AG10803 (cell line): ENCODE results near the gene ZFAND2A.

Experiments
- DNase-seq: peaks from one replicate; pipeline ENCODE4 v3.0.0; 2010; ENCODE audit warnings: low read depth
- H3K4me3 ChIP-seq: 2 replicates; pipeline ENCODE4 v1.5.1; 2011; ENCODE audit warnings: mild to moderate bottlenecking, low read length, control low read depth
- TF ChIP-seq, protein P1 (sequence below): conservative IDR thresholded peaks from 2 replicates; pipeline ENCODE4 v1.5.1; 2011; ENCODE audit warnings: mild to moderate bottlenecking, low read length, control low read depth, inconsistent platforms

ZFAND2A gene

DNA sequence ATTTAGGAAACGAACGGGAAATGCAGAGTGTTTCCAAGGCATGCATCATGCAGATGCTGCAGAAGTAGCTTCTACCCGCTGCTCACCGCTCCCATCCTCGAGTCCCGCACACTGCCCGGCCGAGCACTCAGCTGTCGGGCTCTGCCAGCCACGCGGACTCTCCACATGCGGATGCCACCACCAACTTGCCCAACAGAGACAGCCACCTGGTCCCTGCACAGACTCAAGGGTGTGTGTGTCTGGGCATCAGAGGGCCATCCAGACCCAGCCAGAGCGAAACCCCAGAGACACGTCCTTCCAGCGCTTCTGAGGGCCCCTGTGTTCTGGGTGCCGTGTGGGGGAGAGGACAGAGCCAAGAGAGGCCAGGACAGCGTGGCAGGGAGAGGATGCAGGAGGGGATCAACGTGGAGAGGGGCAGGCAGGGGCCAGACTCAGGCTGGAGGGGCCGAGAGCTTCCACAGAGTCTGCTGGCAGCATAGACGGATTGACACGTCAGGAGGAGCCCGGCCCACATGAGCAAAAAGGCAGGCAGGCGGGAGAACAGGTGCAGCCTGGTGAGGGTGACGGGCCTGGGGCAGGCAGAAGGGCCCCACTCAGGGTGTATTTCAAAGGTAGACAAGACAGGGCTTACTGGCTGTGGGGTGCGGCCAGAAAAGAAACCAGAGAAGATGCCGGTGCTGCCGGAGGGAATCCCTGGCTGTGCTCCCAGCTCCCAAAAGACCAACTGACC lies 53.8 kb downstream of the ZFAND2A start:
- TF ChIP-seq, protein P1, sequence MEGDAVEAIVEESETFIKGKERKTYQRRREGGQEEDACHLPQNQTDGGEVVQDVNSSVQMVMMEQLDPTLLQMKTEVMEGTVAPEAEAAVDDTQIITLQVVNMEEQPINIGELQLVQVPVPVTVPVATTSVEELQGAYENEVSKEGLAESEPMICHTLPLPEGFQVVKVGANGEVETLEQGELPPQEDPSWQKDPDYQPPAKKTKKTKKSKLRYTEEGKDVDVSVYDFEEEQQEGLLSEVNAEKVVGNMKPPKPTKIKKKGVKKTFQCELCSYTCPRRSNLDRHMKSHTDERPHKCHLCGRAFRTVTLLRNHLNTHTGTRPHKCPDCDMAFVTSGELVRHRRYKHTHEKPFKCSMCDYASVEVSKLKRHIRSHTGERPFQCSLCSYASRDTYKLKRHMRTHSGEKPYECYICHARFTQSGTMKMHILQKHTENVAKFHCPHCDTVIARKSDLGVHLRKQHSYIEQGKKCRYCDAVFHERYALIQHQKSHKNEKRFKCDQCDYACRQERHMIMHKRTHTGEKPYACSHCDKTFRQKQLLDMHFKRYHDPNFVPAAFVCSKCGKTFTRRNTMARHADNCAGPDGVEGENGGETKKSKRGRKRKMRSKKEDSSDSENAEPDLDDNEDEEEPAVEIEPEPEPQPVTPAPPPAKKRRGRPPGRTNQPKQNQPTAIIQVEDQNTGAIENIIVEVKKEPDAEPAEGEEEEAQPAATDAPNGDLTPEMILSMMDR: no peak
- DNase-seq: no peak
- no peak overlapping the region for H3K4me3 ChIP-seq

DNA sequence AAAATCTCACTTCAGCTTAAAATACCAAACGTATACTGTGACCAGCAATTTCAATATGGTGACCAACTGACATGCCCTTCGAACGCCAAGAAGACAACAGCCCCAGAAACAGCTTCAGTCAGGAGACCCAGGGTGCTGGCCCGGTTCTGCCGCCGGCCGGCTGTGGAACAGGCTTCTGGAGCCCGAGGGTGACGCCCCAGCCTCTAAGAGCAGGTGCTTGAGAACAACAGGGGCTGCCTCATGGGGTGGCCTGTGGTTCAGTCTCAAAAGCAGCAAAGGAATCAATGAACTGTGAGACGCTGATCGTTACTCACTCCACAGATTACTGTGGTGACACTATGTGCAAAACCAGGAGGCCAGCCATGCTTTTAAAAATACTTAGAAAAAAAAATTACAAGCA lies 54.8 kb downstream of the ZFAND2A start:
- TF ChIP-seq, protein P1: no peak
- H3K4me3 ChIP-seq: no peak overlapping the region
- no peak for DNase-seq

GRCh38 chr7:1104516-1105179 lies 55.3 kb downstream of the ZFAND2A start:
- TF ChIP-seq, protein P1: no peak
- DNase-seq: no peak
- H3K4me3 ChIP-seq: no peak overlapping the region

DNA sequence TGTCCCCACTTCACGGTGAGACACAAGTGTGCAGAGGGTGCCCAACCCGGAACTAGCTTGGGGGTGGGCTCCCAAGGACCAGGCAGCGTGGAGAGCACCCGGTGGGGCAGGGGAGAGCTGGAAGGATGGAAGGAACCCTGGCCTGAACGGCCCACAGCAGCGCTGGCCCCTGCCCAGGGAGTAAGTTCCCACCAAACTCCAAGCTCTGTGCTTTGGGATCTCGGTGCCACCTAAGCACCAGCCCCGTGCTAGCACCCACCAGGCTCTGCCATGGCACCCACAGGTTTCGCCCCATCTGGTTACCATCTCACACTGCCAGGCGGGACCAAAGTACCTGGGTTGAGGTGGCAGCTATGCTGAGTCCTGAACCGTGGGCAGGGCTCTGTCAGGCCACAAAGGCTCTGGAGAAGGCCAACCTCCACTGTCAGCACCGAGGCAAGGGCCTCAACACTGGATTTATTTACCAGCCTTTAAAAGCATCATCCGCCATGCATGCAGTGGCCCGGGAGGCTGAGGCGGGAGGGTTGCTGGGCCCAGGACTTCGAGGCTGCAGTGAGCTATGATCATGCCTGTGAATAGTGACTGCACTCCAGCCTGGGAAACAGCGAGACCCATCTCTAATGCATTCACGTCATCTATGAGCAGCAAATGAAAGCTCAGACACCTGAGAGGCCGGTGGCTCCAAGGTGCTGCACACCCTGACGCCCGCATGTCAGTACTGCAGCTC lies 56.0 kb downstream of the ZFAND2A start:
- DNase-seq: no peak
- TF ChIP-seq, protein P1: no peak
- H3K4me3 ChIP-seq: no peak overlapping the region

DNA sequence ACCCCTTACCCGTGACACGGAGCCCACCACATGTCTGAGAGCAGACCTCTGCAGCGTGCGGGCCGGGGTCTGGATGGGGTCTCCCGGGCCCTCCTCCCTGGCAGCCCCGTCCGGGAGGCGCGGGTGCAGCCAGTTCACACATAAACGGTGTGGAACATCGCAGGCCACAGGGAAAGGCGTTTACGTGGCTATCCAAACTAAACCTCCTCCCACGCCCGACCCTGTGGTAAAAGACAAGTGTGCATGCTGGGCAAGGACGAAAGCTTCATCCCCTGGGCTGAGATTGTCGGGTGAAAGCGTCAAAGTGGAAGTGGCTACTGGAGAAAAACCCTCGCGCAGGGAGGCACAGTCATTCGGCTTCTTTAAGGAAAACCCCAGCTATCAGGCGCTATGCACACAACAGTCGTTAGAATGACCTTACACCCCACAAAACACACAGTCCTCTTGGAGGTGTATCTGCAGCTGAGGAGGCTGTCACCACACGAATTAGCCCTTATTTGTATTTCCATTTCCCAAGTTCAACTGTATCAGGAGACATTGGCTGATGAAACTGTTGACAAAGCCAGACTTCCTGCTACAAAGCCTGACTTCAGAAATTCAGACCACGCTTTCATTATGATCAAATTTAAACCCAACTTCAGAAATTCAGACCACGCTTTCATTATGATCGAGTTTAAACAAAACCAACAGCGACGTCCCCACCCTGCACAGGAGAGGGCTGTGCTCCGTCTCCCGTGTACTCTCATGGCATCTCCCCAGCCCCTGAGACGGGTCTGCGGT lies 56.8 kb downstream of the ZFAND2A start:
- TF ChIP-seq, protein P1: no peak
- no peak overlapping the region for H3K4me3 ChIP-seq
- no peak for DNase-seq
